SK-N-SH (cell line): ENCODE data around the gene MYLK3. TPM values are rescaled to one million over a fixed set of nuclear protein-coding genes. Genes with fewer than 3 reads are reported as not detected.

ENCODE experiments used
- CTCF ChIA-PET: fragments of 300-600, 350-600 bp; formaldehyde crosslinking; extraction: SDS; loops from one replicate; lab custom pipeline; 2021; lab: Yijun Ruan, JAX
- POLR2A ChIA-PET: fragments of 350-600 bp; sonication (Branson Sonifier 250); formaldehyde crosslinking; extraction: SDS; loops from one replicate; lab custom pipeline; 2020; ENCODE audit warnings: antibody characterized with exemption, inconsistent platforms; lab: Yijun Ruan, JAX
- DNase-seq: peaks from one replicate; pipeline ENCODE4 v3.0.0; 2012
- H2AFZ ChIP-seq: fragments of 200-600 bp; sonication (generic); 2 replicates; pipeline ENCODE4 v1.8.1; 2016; ENCODE audit warnings: antibody characterized with exemption, mild to moderate bottlenecking, low read depth
- H3F3A ChIP-seq: fragments of 200-600 bp; sonication (generic); replicated peaks from 2 replicates; pipeline ENCODE3; 2016; ENCODE audit warnings: antibody characterized with exemption, mild to moderate bottlenecking; ENCODE audit not compliant: insufficient read depth
- H3K27ac ChIP-seq, 2 experiments: fragments of 200-500 bp in 1 of 2; fragments of 200-600 bp in 1 of 2; sonication (Bioruptor generic) in 1 of 2; sonication (generic), shearing (Covaris generic) in 1 of 2; 2 replicates each; pipeline versions ENCODE4 v1.5.1 to v1.6.1; 2014 to 2016; ENCODE audit warnings: low read depth in 2 of 2, inconsistent platforms in 1 of 2, low read length in 1 of 2, mild to moderate bottlenecking in 1 of 2, mixed read lengths in 1 of 2
- H3K27me3 ChIP-seq: fragments of 200-600 bp; sonication (generic), shearing (Covaris generic); 2 replicates; pipeline ENCODE4 v1.6.1; 2016; ENCODE audit warnings: mixed run types; ENCODE audit not compliant: insufficient read depth
- H3K36me3 ChIP-seq, 2 experiments: fragments of 200-500 bp in 1 of 2; fragments of 200-600 bp in 1 of 2; sonication (Bioruptor generic) in 1 of 2; sonication (generic) in 1 of 2; replicated peaks in 1 of 2; 2 replicates each; pipeline versions ENCODE3 to v1.5.1; 2014 to 2016; ENCODE audit warnings: low read length in 1 of 2, mild to moderate bottlenecking in 1 of 2; ENCODE audit not compliant: insufficient read depth in 2 of 2, control insufficient read depth in 1 of 2
- H3K4me1 ChIP-seq, 2 experiments: fragments of 200-500 bp in 1 of 2; fragments of 200-600 bp in 1 of 2; sonication (Bioruptor generic) in 1 of 2; sonication (generic), shearing (Covaris generic) in 1 of 2; 2 replicates each; pipeline versions ENCODE4 v1.5.1 to v1.6.1; 2014 to 2016; ENCODE audit warnings: low read depth in 1 of 2, low read length in 1 of 2, mixed run types in 1 of 2; ENCODE audit not compliant: insufficient read depth in 2 of 2, control insufficient read depth in 1 of 2
- H3K4me2 ChIP-seq: fragments of 200-600 bp; sonication (generic), shearing (Covaris generic); 2 replicates; pipeline ENCODE4 v1.6.1; 2017; ENCODE audit warnings: mixed run types
- H3K4me3 ChIP-seq, 2 experiments: fragments of 200-500 bp in 1 of 2; fragments of 200-600 bp in 1 of 2; sonication (Bioruptor generic) in 1 of 2; sonication (generic), shearing (Covaris generic) in 1 of 2; 2 replicates each; pipeline versions ENCODE4 v1.5.1 to v1.8.1; 2014 to 2016; ENCODE audit warnings: low read depth in 2 of 2, inconsistent platforms in 1 of 2, low read length in 1 of 2, mild to moderate bottlenecking in 1 of 2, mixed read lengths in 1 of 2, moderate library complexity in 1 of 2
- H3K79me2 ChIP-seq: fragments of 200-600 bp; sonication (generic); 2 replicates; pipeline ENCODE4 v1.8.1; 2017; ENCODE audit warnings: mild to moderate bottlenecking; ENCODE audit not compliant: insufficient read depth
- H3K9ac ChIP-seq: fragments of 200-600 bp; sonication (generic); 2 replicates; pipeline ENCODE4 v1.6.1; 2017; ENCODE audit warnings: mixed run types
- H3K9me2 ChIP-seq: fragments of 200-600 bp; sonication (generic); 2 replicates; pipeline ENCODE4 v1.6.1; 2017; ENCODE audit warnings: mixed run types
- H3K9me3 ChIP-seq: fragments of 200-600 bp; sonication (generic); 2 replicates; pipeline ENCODE4 v1.6.1; 2017; ENCODE audit warnings: mixed run types, mild to moderate bottlenecking, moderate library complexity
- H4K20me1 ChIP-seq: fragments of 200-600 bp; sonication (generic); 2 replicates; pipeline ENCODE4 v1.6.1; 2017; ENCODE audit warnings: mild to moderate bottlenecking, mixed run types; ENCODE audit not compliant: insufficient read depth
- ELF1 ChIP-seq: IDR thresholded peaks from 2 replicates; pipeline ENCODE4 v1.4.0; 2012
- EP300 ChIP-seq, 2 experiments: IDR thresholded peaks; 2 replicates each; pipeline versions ENCODE4 v1.4.0 to v1.6.1; 2012; ENCODE audit warnings: borderline replicate concordance in 1 of 2, low read depth in 1 of 2, low read length in 1 of 2
- EZH2phosphoT487 ChIP-seq: fragments of 200-600 bp; sonication (generic); IDR thresholded peaks from 2 replicates; pipeline ENCODE4 v1.6.1; 2017; ENCODE audit warnings: low read depth, mixed run types, mild to moderate bottlenecking, antibody characterized with exemption, moderate library complexity, borderline replicate concordance
- FOSL2 ChIP-seq: IDR thresholded peaks from 2 replicates; pipeline ENCODE4 v1.4.0; 2012; ENCODE audit warnings: low read depth, mild to moderate bottlenecking, moderate library complexity, borderline replicate concordance
- FOXM1 ChIP-seq: IDR thresholded peaks from 2 replicates; pipeline ENCODE4 v1.4.0; 2012; ENCODE audit warnings: low read depth, mild to moderate bottlenecking
- GATA2 ChIP-seq: sonication (generic); formaldehyde crosslinking; IDR thresholded peaks from 2 replicates; pipeline ENCODE4 v1.5.0; 2020; ENCODE audit warnings: mild to moderate bottlenecking, missing genetic modification reagents
- JUND ChIP-seq: IDR thresholded peaks from 2 replicates; pipeline ENCODE4 v1.4.0; 2012
- MEF2A ChIP-seq: IDR thresholded peaks from 2 replicates; pipeline ENCODE4 v1.4.0; 2012; ENCODE audit warnings: low read depth, borderline replicate concordance
- NFIC ChIP-seq: IDR thresholded peaks from 2 replicates; pipeline ENCODE4 v1.4.0; 2012; ENCODE audit warnings: borderline replicate concordance
- NRF1 ChIP-seq: IDR thresholded peaks from 2 replicates; pipeline ENCODE4 v1.6.1; 2012; ENCODE audit warnings: low read depth, mild to moderate bottlenecking, low read length
- RAD21 ChIP-seq: IDR thresholded peaks from 2 replicates; pipeline ENCODE4 v1.6.1; 2012; ENCODE audit warnings: mild to moderate bottlenecking, low read length
- RCOR1 ChIP-seq: fragments of 150-350 bp; IDR thresholded peaks from 2 replicates; pipeline ENCODE4 v1.6.1; 2017; ENCODE audit warnings: antibody characterized with exemption, low read length
- RFX5 ChIP-seq: IDR thresholded peaks from 2 replicates; pipeline ENCODE4 v1.6.1; 2012; ENCODE audit warnings: mild to moderate bottlenecking, improper control_type of control experiment, low read length
- RXRA ChIP-seq: IDR thresholded peaks from 2 replicates; pipeline ENCODE4 v1.4.0; 2012; ENCODE audit warnings: low read depth, mild to moderate bottlenecking, borderline replicate concordance
- SIN3A ChIP-seq: IDR thresholded peaks from 2 replicates; pipeline ENCODE4 v1.6.1; 2012; ENCODE audit warnings: low read depth, mild to moderate bottlenecking, low read length, moderate library complexity, borderline replicate concordance
- SMC3 ChIP-seq: IDR thresholded peaks from 2 replicates; pipeline ENCODE4 v1.6.1; 2012; ENCODE audit warnings: low read depth, low read length, improper control_type of control experiment
- TAF1 ChIP-seq: IDR thresholded peaks from 2 replicates; pipeline ENCODE4 v1.6.1; 2012; ENCODE audit warnings: low read depth, mild to moderate bottlenecking, low read length, moderate library complexity, borderline replicate concordance
- TCF12 ChIP-seq: IDR thresholded peaks from 2 replicates; pipeline ENCODE4 v1.4.0; 2012
- TEAD4 ChIP-seq: IDR thresholded peaks from 2 replicates; pipeline ENCODE4 v1.4.0; 2012; ENCODE audit warnings: mild to moderate bottlenecking, borderline replicate concordance; ENCODE audit not compliant: insufficient read depth
- YY1 ChIP-seq: IDR thresholded peaks from 2 replicates; pipeline ENCODE4 v1.4.0; 2012; ENCODE audit warnings: low read depth, mild to moderate bottlenecking
- WGBS: methylation state at CpG from one replicate; pipeline ENCODE4 v1.1.6; 2017; ENCODE audit warnings: low lambda C conversion rate; 5-methylcytosine and 5-hydroxymethylcytosine counted together
- polyA plus RNA-seq, 3 experiments: library from polyadenylated mRNA; depleted of rRNA; stranded (reverse); fragments of >200 nt; gene quantifications; 2 replicates each; pipeline ENCODE4 v1.2.3, GENCODE V29; 2012
- TF ChIP-seq, protein P1 (sequence below): IDR thresholded peaks from 2 replicates; pipeline ENCODE4 v1.6.1; 2012; ENCODE audit warnings: mild to moderate bottlenecking, low read depth, low read length, moderate library complexity
- TF ChIP-seq, protein P2 (sequence below): IDR thresholded peaks from 2 replicates; pipeline ENCODE4 v1.4.0; 2012; ENCODE audit warnings: low read depth, borderline replicate concordance
- TF ChIP-seq, protein P3 (sequence below): fragments of 150-350 bp; IDR thresholded peaks from 2 replicates; pipeline ENCODE4 v1.6.1; 2016; ENCODE audit warnings: mild to moderate bottlenecking, low read depth, low read length
- TF ChIP-seq, protein P4 (sequence below): fragments of 200-600 bp; sonication (generic); IDR thresholded peaks from 2 replicates; pipeline ENCODE4 v1.6.1; 2017; ENCODE audit warnings: antibody characterized with exemption, mild to moderate bottlenecking, moderate library complexity

The MYLK3 gene
- polyA plus RNA-seq, 1 of the 3 experiments (the other 2 are of a cell fraction): 0.05 TPM

DNA sequence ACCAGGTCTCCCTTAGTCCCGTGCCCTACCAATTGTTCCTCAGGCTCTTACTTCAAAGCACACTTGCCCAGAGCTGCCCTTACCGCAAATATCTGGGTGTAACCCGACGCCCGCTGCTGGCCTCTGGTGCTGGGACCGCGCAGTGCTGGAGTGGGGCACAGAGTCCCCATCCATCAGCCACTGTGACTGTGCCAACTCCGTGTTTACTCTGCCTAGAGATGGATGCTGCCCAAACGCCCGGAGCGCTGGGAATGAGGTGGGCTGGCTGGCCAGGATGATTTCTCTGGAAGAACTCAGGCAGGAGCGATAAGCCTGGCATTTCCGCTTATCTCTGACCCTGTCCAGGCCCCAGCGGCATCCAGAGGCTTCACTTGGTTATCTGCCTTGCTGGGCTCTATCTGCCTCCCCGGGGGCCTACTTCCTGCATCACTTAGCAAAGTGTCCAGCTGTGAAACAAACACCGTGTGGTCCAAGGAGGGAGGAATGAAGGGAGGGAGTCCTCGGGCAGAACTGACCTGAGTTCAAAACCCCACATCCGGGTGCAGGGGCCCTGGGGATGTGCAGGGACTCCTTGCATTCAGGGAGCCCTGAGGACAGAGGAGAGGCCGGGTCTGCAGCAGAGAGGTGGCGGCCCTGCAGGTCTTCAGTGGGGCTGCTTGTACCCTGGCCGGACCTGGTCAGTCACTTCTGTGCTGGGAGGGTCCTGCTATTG lies 9.4 kb upstream of the MYLK3 start:
- H3K79me2 ChIP-seq: no peaks in the 10 kb centered on the region
- no peaks in the 10 kb centered on the region for H4K20me1 ChIP-seq
- no peak overlapping the region for H3K4me3 ChIP-seq
- POLR2A ChIA-PET: interaction anchor here (1.2 to 1.3 kb wide), 2 partner anchors 32 to 67 kb away, joined by 3 to 7 read pairs; partner anchors contain the start of gene ORC6
- DNase-seq: peak; percentile 92
- no peaks in the 10 kb centered on the region for H3K27me3 ChIP-seq
- H3F3A ChIP-seq: no peaks in the 10 kb centered on the region
- peak overlapping the region; percentile 56; the same call in 1 of the 2 replicates for H2AFZ ChIP-seq
- 31% methylated on average over 14 of the region's 21 CpGs for WGBS
- H3K27ac ChIP-seq: peak overlapping the region in 1 of 2 experiments; percentile 23; a peak in 1 of 4 replicates
- H3K9me3 ChIP-seq: no peaks in the 10 kb centered on the region
- no peak overlapping the region for H3K9ac ChIP-seq
- CTCF ChIA-PET: interaction anchor here (0.8 to 3.0 kb wide), 13 partner anchors 9 to 1407 kb away, joined by 3 to 18 read pairs (median 3); partner anchors contain the start of genes MYLK3, ORC6 and VPS35
- peak overlapping the region; percentile 28 for H3K4me2 ChIP-seq
- no peaks in the 10 kb centered on the region for H3K9me2 ChIP-seq
- peaks cover 0 to 28% of the 10 kb centered on the region in 2 experiments; a peak in 1 of 4 replicates for H3K4me1 ChIP-seq
- no peaks in the 10 kb centered on the region for H3K36me3 ChIP-seq
- TF ChIP-seq SIN3A (no peak), EZH2phosphoT487 (no peak), NFIC (peak; percentile 14; the same call in 1 of the 2 replicates), RXRA (no peak), SMC3 (no peak; the same call in 1 of the 2 replicates), GATA2 (CRISPR knock-in tag) (peak; percentile 100), NRF1 (no peak), TEAD4 (0 out of 2 replicates have a peak, but pooled peaks have one; percentile 27), TCF12 (peak; percentile 81), RFX5 (peak; percentile 64; the same call in 1 of the 2 replicates), RAD21 (0 out of 2 replicates have a peak, but pooled peaks have one; percentile 33), TAF1 (no peak), YY1 (no peak), FOSL2 (no peak), MEF2A (no peak), ELF1 (no peak), RCOR1 (peak; percentile 100), FOXM1 (no peak), JUND (0 out of 2 replicates have a peak, but pooled peaks have one; percentile 7), EP300 (IDR thresholded peaks at IDR 0.05; ENCODE audit: borderline replicate concordance in 1 of 2, low read depth in 1 of 2, low read length in 1 of 2) (peak; percentile 7 to 99; a peak in 2 of 4 replicates)
- TF ChIP-seq, protein P1, sequence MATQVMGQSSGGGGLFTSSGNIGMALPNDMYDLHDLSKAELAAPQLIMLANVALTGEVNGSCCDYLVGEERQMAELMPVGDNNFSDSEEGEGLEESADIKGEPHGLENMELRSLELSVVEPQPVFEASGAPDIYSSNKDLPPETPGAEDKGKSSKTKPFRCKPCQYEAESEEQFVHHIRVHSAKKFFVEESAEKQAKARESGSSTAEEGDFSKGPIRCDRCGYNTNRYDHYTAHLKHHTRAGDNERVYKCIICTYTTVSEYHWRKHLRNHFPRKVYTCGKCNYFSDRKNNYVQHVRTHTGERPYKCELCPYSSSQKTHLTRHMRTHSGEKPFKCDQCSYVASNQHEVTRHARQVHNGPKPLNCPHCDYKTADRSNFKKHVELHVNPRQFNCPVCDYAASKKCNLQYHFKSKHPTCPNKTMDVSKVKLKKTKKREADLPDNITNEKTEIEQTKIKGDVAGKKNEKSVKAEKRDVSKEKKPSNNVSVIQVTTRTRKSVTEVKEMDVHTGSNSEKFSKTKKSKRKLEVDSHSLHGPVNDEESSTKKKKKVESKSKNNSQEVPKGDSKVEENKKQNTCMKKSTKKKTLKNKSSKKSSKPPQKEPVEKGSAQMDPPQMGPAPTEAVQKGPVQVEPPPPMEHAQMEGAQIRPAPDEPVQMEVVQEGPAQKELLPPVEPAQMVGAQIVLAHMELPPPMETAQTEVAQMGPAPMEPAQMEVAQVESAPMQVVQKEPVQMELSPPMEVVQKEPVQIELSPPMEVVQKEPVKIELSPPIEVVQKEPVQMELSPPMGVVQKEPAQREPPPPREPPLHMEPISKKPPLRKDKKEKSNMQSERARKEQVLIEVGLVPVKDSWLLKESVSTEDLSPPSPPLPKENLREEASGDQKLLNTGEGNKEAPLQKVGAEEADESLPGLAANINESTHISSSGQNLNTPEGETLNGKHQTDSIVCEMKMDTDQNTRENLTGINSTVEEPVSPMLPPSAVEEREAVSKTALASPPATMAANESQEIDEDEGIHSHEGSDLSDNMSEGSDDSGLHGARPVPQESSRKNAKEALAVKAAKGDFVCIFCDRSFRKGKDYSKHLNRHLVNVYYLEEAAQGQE: no peak
- TF ChIP-seq, protein P2, sequence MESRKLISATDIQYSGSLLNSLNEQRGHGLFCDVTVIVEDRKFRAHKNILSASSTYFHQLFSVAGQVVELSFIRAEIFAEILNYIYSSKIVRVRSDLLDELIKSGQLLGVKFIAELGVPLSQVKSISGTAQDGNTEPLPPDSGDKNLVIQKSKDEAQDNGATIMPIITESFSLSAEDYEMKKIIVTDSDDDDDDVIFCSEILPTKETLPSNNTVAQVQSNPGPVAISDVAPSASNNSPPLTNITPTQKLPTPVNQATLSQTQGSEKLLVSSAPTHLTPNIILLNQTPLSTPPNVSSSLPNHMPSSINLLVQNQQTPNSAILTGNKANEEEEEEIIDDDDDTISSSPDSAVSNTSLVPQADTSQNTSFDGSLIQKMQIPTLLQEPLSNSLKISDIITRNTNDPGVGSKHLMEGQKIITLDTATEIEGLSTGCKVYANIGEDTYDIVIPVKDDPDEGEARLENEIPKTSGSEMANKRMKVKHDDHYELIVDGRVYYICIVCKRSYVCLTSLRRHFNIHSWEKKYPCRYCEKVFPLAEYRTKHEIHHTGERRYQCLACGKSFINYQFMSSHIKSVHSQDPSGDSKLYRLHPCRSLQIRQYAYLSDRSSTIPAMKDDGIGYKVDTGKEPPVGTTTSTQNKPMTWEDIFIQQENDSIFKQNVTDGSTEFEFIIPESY: no peak
- TF ChIP-seq, protein P3, sequence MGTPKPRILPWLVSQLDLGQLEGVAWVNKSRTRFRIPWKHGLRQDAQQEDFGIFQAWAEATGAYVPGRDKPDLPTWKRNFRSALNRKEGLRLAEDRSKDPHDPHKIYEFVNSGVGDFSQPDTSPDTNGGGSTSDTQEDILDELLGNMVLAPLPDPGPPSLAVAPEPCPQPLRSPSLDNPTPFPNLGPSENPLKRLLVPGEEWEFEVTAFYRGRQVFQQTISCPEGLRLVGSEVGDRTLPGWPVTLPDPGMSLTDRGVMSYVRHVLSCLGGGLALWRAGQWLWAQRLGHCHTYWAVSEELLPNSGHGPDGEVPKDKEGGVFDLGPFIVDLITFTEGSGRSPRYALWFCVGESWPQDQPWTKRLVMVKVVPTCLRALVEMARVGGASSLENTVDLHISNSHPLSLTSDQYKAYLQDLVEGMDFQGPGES: no peak
- TF ChIP-seq, protein P4, sequence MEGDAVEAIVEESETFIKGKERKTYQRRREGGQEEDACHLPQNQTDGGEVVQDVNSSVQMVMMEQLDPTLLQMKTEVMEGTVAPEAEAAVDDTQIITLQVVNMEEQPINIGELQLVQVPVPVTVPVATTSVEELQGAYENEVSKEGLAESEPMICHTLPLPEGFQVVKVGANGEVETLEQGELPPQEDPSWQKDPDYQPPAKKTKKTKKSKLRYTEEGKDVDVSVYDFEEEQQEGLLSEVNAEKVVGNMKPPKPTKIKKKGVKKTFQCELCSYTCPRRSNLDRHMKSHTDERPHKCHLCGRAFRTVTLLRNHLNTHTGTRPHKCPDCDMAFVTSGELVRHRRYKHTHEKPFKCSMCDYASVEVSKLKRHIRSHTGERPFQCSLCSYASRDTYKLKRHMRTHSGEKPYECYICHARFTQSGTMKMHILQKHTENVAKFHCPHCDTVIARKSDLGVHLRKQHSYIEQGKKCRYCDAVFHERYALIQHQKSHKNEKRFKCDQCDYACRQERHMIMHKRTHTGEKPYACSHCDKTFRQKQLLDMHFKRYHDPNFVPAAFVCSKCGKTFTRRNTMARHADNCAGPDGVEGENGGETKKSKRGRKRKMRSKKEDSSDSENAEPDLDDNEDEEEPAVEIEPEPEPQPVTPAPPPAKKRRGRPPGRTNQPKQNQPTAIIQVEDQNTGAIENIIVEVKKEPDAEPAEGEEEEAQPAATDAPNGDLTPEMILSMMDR: no peak; the same call in 1 of the 2 replicates
